ENCODE results near the gene KNL1.

GRCh38 chr15:40598672-40599071, 4.6 kb downstream of the KNL1 start:
- no peak for TF ChIP-seq CTCF (IDR thresholded peaks at IDR 0.05 in 2 of 3, conservative IDR thresholded peaks at IDR 0.05 in 1 of 3; ENCODE audit: control insufficient read depth in 2 of 3, extremely low read depth in 1 of 3, insufficient read depth in 1 of 3, low read depth in 3 of 3, low read length in 3 of 3)
- TF ChIP-seq EP300 (IDR thresholded peaks at IDR 0.05; ENCODE audit: borderline replicate concordance in 1 of 2, control insufficient read depth in 1 of 2, low read depth in 2 of 2, low read length in 2 of 2): no peak
- TF ChIP-seq MAX (IDR thresholded peaks at IDR 0.05; ENCODE audit: low read depth, low read length): no peak
- no peak for TF ChIP-seq ZNF274 (IDR thresholded peaks at IDR 0.05; ENCODE audit: insufficient read depth, insufficient read length)
- no peak for TF ChIP-seq PBX3 (IDR thresholded peaks at IDR 0.05; ENCODE audit: insufficient replicate concordance, low read depth, low read length)
- no peak for TF ChIP-seq ZBTB33 (IDR thresholded peaks at IDR 0.05)
- no peak for TF ChIP-seq RAD21 (IDR thresholded peaks at IDR 0.05; ENCODE audit: insufficient read depth, low read depth, low read length)
- no peak for TF ChIP-seq USF2 (IDR thresholded peaks at IDR 0.05; ENCODE audit: borderline replicate concordance, low read depth, low read length)
- no peak for TF ChIP-seq POLR2AphosphoS5 (IDR thresholded peaks at IDR 0.05; ENCODE audit: low read length)
- TF ChIP-seq ZBTB11 (CRISPR knock-in tag; IDR thresholded peaks at IDR 0.05): no peak
- TF ChIP-seq ATF7 (IDR thresholded peaks at IDR 0.05; ENCODE audit: low read depth): no peak
- TF ChIP-seq CREM (IDR thresholded peaks at IDR 0.05; ENCODE audit: low read depth): no peak
- no peak for TF ChIP-seq CBX3 (IDR thresholded peaks at IDR 0.05; ENCODE audit: borderline replicate concordance, low read depth)

Data from GM12878 (cell line).